ENCODE results near the gene EEF1E1. TPM values are rescaled to one million over a fixed set of nuclear protein-coding genes. Genes with fewer than 3 reads are reported as not detected.

Gene EEF1E1
- total RNA-seq, 3 donors from 2014 or later, result 88.6 to 104 (median 96.8) TPM

GRCh38 chr6:8108759-8109539, 6.6 kb upstream of the EEF1E1 start:
- ATAC-seq (no peak), DNase-seq (no peak)
- no peaks in the 10 kb centered on the region for H3K9me3 Mint-ChIP-seq
- no peaks in the 10 kb centered on the region for H3K4me1 Mint-ChIP-seq (ENCODE audit: low read depth)
- no peak overlapping the region for H3K4me3 Mint-ChIP-seq
- H3K27me3 Mint-ChIP-seq (ENCODE audit: low read depth), result peaks cover 30% of the 10 kb centered on the region
- no peaks in the 10 kb centered on the region for H3K36me3 Mint-ChIP-seq (ENCODE audit: insufficient read depth)

GRCh38 chr6:8108031-8108660, 5.8 kb upstream of the EEF1E1 start:
- Mint-ChIP-seq H3K36me3 (ENCODE audit: insufficient read depth) (no peaks in the 10 kb centered on the region), H3K9me3 (no peaks in the 10 kb centered on the region), H3K4me3 (no peak overlapping the region), H3K27me3 (ENCODE audit: low read depth) (peaks cover 30% of the 10 kb centered on the region), H3K4me1 (ENCODE audit: low read depth) (no peaks in the 10 kb centered on the region)
- no peak for ATAC-seq
- no peak for DNase-seq

GRCh38 chr6:8105791-8106190, 3.4 kb upstream of the EEF1E1 start:
- no peak for ATAC-seq
- Mint-ChIP-seq H3K27me3 (ENCODE audit: low read depth) (peaks cover 27% of the 10 kb centered on the region), H3K4me1 (ENCODE audit: low read depth) (peaks cover 13% of the 10 kb centered on the region), H3K9me3 (no peaks in the 10 kb centered on the region), H3K36me3 (ENCODE audit: insufficient read depth) (peaks cover 3% of the 10 kb centered on the region), H3K4me3 (no peak overlapping the region)
- DNase-seq, result no peak

GRCh38 chr6:8103726-8104125, 1.4 kb upstream of the EEF1E1 start:
- H3K4me3 Mint-ChIP-seq, result no peak overlapping the region
- ATAC-seq (no peak), DNase-seq (no peak)
- peaks cover 24% of the 10 kb centered on the region for H3K27me3 Mint-ChIP-seq (ENCODE audit: low read depth)
- H3K9me3 Mint-ChIP-seq, result no peaks in the 10 kb centered on the region
- peaks cover 26% of the 10 kb centered on the region for H3K4me1 Mint-ChIP-seq (ENCODE audit: low read depth)
- H3K36me3 Mint-ChIP-seq (ENCODE audit: insufficient read depth), result peaks cover 12% of the 10 kb centered on the region

GRCh38 chr6:8100159-8100854, 2.0 kb downstream of the EEF1E1 start:
- Mint-ChIP-seq H3K36me3 (ENCODE audit: insufficient read depth) (peaks cover 23% of the 10 kb centered on the region), H3K4me1 (ENCODE audit: low read depth) (peaks cover 33% of the 10 kb centered on the region), H3K27me3 (ENCODE audit: low read depth) (peaks cover 4% of the 10 kb centered on the region), H3K4me3 (peak overlapping the region; percentile 67), H3K9me3 (no peaks in the 10 kb centered on the region)
- DNase-seq (no peak), ATAC-seq (no peak)

GRCh38 chr6:8090650-8091049, 11.7 kb downstream of the EEF1E1 start:
- Mint-ChIP-seq H3K9me3 (peaks cover 6% of the 10 kb centered on the region), H3K4me1 (ENCODE audit: low read depth) (peaks cover 3% of the 10 kb centered on the region), H3K4me3 (no peak overlapping the region), H3K27me3 (ENCODE audit: low read depth) (no peaks in the 10 kb centered on the region), H3K36me3 (ENCODE audit: insufficient read depth) (peaks cover 54% of the 10 kb centered on the region)
- ATAC-seq (no peak), DNase-seq (no peak)

- Mint-ChIP-seq H3K27me3 (ENCODE audit: low read depth) (no peaks in the 10 kb centered on the region), H3K4me1 (ENCODE audit: low read depth) (peaks cover 5% of the 10 kb centered on the region), H3K9me3 (peaks cover 6% of the 10 kb centered on the region), H3K4me3 (no peak overlapping the region), H3K36me3 (ENCODE audit: insufficient read depth) (peaks cover 51% of the 10 kb centered on the region)
- no peak for DNase-seq
- ATAC-seq, result no peak
These were observed 13.5 kb downstream of the EEF1E1 start for GRCh38 chr6:8088886-8089285.

GRCh38 chr6:8087870-8088754, 14.2 kb downstream of the EEF1E1 start:
- H3K36me3 Mint-ChIP-seq (ENCODE audit: insufficient read depth), result peaks cover 58% of the 10 kb centered on the region
- H3K9me3 Mint-ChIP-seq, result peaks cover 6% of the 10 kb centered on the region
- DNase-seq, result no peak
- ATAC-seq, result no peak
- H3K4me3 Mint-ChIP-seq, result no peak overlapping the region
- H3K4me1 Mint-ChIP-seq (ENCODE audit: low read depth), result peaks cover 11% of the 10 kb centered on the region
- H3K27me3 Mint-ChIP-seq (ENCODE audit: low read depth), result no peaks in the 10 kb centered on the region

- DNase-seq, result no peak
- H3K4me1 Mint-ChIP-seq (ENCODE audit: low read depth), result peaks cover 14% of the 10 kb centered on the region
- ATAC-seq, result peak in 1 of 2 donors; percentile 36
- H3K27me3 Mint-ChIP-seq (ENCODE audit: low read depth), result no peaks in the 10 kb centered on the region
- no peak overlapping the region for H3K4me3 Mint-ChIP-seq
- peaks cover 6% of the 10 kb centered on the region for H3K9me3 Mint-ChIP-seq
- peaks cover 57% of the 10 kb centered on the region for H3K36me3 Mint-ChIP-seq (ENCODE audit: insufficient read depth)
These were observed 15.5 kb downstream of the EEF1E1 start for GRCh38 chr6:8086755-8087306.

GRCh38 chr6:8085053-8085511, 17.3 kb downstream of the EEF1E1 start:
- no peak for DNase-seq
- H3K9me3 Mint-ChIP-seq, result peaks cover 6% of the 10 kb centered on the region
- H3K4me3 Mint-ChIP-seq, result no peak overlapping the region
- peaks cover 62% of the 10 kb centered on the region for H3K36me3 Mint-ChIP-seq (ENCODE audit: insufficient read depth)
- ATAC-seq, result no peak
- no peaks in the 10 kb centered on the region for H3K27me3 Mint-ChIP-seq (ENCODE audit: low read depth)
- H3K4me1 Mint-ChIP-seq (ENCODE audit: low read depth), result peaks cover 14% of the 10 kb centered on the region

GRCh38 chr6:8084586-8084985, 17.8 kb downstream of the EEF1E1 start:
- DNase-seq (no peak), ATAC-seq (no peak)
- Mint-ChIP-seq H3K36me3 (ENCODE audit: insufficient read depth) (peaks cover 64% of the 10 kb centered on the region), H3K9me3 (peaks cover 6% of the 10 kb centered on the region), H3K4me1 (ENCODE audit: low read depth) (peaks cover 14% of the 10 kb centered on the region), H3K27me3 (ENCODE audit: low read depth) (no peaks in the 10 kb centered on the region), H3K4me3 (no peak overlapping the region)

- no peaks in the 10 kb centered on the region for H3K9me3 Mint-ChIP-seq
- peaks cover 55% of the 10 kb centered on the region for H3K36me3 Mint-ChIP-seq (ENCODE audit: insufficient read depth)
- ATAC-seq (peak; percentile 69 to 80), DNase-seq (no peak)
- H3K4me3 Mint-ChIP-seq, result no peak overlapping the region
- peaks cover 14% of the 10 kb centered on the region for H3K4me1 Mint-ChIP-seq (ENCODE audit: low read depth)
- no peaks in the 10 kb centered on the region for H3K27me3 Mint-ChIP-seq (ENCODE audit: low read depth)
These were observed 19.1 kb downstream of the EEF1E1 start for GRCh38 chr6:8082954-8083858.

- no peaks in the 10 kb centered on the region for H3K27me3 Mint-ChIP-seq (ENCODE audit: low read depth)
- H3K4me1 Mint-ChIP-seq (ENCODE audit: low read depth), result peaks cover 14% of the 10 kb centered on the region
- ATAC-seq (no peak), DNase-seq (no peak)
- no peaks in the 10 kb centered on the region for H3K9me3 Mint-ChIP-seq
- peaks cover 51% of the 10 kb centered on the region for H3K36me3 Mint-ChIP-seq (ENCODE audit: insufficient read depth)
- H3K4me3 Mint-ChIP-seq, result no peak overlapping the region
These were observed 19.8 kb downstream of the EEF1E1 start for GRCh38 chr6:8082572-8082953.
